ENCODE data around the gene ITGB5.

The ITGB5 gene

GRCh38 chr3:124773351-124774326, 113.5 kb downstream of the ITGB5 start:
- no peak overlapping the region for H3K4me3 ChIP-seq (ENCODE audit: low read depth, low read length)
- TF ChIP-seq CTCF (IDR thresholded peaks at IDR 0.05; ENCODE audit: low read depth, low read length, missing control alignments) = no peak

GRCh38 chr3:124772081-124772831, 114.9 kb downstream of the ITGB5 start:
- H3K4me3 ChIP-seq (ENCODE audit: low read depth, low read length) = no peak overlapping the region
- no peak for DNase-seq (ENCODE audit: low read depth)
- TF ChIP-seq CTCF (IDR thresholded peaks at IDR 0.05; ENCODE audit: low read depth, low read length, missing control alignments) = no peak

More at GRCh38 chr3:124773351-124774326, 113.5 kb downstream of the ITGB5 start:
- DNase-seq (ENCODE audit: low read depth) = no peak

GRCh38 chr3:124771083-124771445, 116.1 kb downstream of the ITGB5 start:
- DNase-seq (ENCODE audit: low read depth) = no peak
- TF ChIP-seq CTCF (IDR thresholded peaks at IDR 0.05; ENCODE audit: low read depth, low read length, missing control alignments) = no peak
- H3K4me3 ChIP-seq (ENCODE audit: low read depth, low read length) = no peak overlapping the region

- H3K4me3 ChIP-seq (ENCODE audit: low read depth, low read length) = no peak overlapping the region
- no peak for DNase-seq (ENCODE audit: low read depth)
- no peak for TF ChIP-seq CTCF (IDR thresholded peaks at IDR 0.05; ENCODE audit: low read depth, low read length, missing control alignments)
These were observed 116.7 kb downstream of the ITGB5 start for GRCh38 chr3:124770336-124771082.

GRCh38 chr3:124769462-124769861, 117.7 kb downstream of the ITGB5 start:
- no peak for DNase-seq (ENCODE audit: low read depth)
- no peak for TF ChIP-seq CTCF (IDR thresholded peaks at IDR 0.05; ENCODE audit: low read depth, low read length, missing control alignments)

GRCh38 chr3:124768812-124769211, 118.4 kb downstream of the ITGB5 start:
- no peak for DNase-seq (ENCODE audit: low read depth)
- TF ChIP-seq CTCF (IDR thresholded peaks at IDR 0.05; ENCODE audit: low read depth, low read length, missing control alignments) = peak; percentile 71
- no peak overlapping the region for H3K4me3 ChIP-seq (ENCODE audit: low read depth, low read length)

More at GRCh38 chr3:124769462-124769861, 117.7 kb downstream of the ITGB5 start:
- no peak overlapping the region for H3K4me3 ChIP-seq (ENCODE audit: low read depth, low read length)
